ENCODE results near the gene TRAF7. TPM values are rescaled to one million over a fixed set of nuclear protein-coding genes. Genes with fewer than 3 reads are reported as not detected.
"Not testable (repeated sequence)": the region's sequence is repeated elsewhere in the genome, so short reads cannot be mapped to it uniquely, and the experiment has no call there.

Gene TRAF7
- total and polyA plus RNA-seq, 2 of the 8 experiments (the other 6 are each of a cell fraction or from before 2014, with no cell fraction given), result 96.8 to 148 TPM

DNA sequence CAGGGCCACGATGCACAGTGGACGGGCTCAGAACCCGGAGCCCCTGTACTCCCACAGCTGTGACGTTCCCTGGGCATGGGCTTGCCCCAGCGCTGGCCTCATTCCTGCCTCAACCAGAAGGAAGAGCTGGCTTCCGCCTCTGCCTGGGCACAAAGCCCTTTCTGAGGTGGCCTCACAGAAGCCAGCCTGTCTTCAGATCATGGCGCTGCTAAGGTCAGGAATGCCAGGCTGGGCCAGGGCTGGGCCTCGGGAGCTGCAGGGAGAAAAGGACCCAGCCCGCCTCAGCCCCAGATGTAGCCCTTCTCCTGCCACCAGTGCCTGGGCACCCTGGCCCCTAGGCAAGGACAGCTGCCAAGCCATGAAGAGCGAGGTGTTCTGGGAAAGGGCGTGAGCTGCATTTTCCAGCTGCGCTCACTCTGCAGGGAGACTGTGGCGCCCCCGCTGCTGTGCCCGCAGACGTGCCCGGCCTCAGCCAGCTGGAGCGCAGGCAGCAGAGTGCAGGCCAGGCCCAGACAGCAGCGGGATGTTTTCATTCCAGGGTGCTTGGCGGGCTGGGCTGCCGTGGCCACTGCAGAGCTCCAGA lies 29.3 kb upstream of the TRAF7 start:
- not testable (repeated sequence) for H2BK20ac ChIP-seq (ENCODE audit: low read length); H3K23ac ChIP-seq (ENCODE audit: insufficient read length); H4K20me1 ChIP-seq (replicated peaks in 1 of 2; ENCODE audit: control insufficient read depth in 1 of 2, insufficient read depth in 2 of 2, low read length in 2 of 2); H3K9me3 ChIP-seq (ENCODE audit: insufficient read depth in 2 of 2, low read depth in 1 of 2, low read length in 1 of 2); H3K4me2 ChIP-seq (ENCODE audit: insufficient read depth in 1 of 2, low read depth in 2 of 2, low read length in 2 of 2); H2BK120ac ChIP-seq (replicated peaks; ENCODE audit: low read depth, low read length); H4K5ac ChIP-seq (ENCODE audit: insufficient read length, low read depth, low read length); H2AK5ac ChIP-seq (ENCODE audit: low read depth, low read length); H3K23me2 ChIP-seq (ENCODE audit: low read depth, low read length); H2AFZ ChIP-seq (ENCODE audit: low read length); H3K4me3 ChIP-seq (ENCODE audit: extremely low read depth in 1 of 4, insufficient read depth in 2 of 4, low read depth in 3 of 4, low read length in 4 of 4); DNase-seq (ENCODE audit: low read depth in 1 of 2, low spot score in 2 of 2); H3K79me1 ChIP-seq (ENCODE audit: low read depth, low read length); H3K18ac ChIP-seq (ENCODE audit: extremely low read depth, low read length); H3K14ac ChIP-seq (ENCODE audit: insufficient read length); H3K56ac ChIP-seq (replicated peaks; ENCODE audit: insufficient read length, low read depth, low read length); H2BK12ac ChIP-seq (ENCODE audit: low read depth, low read length); H3K27me3 ChIP-seq (replicated peaks in 1 of 4; ENCODE audit: control insufficient read depth in 3 of 4, extremely low read depth in 1 of 4, insufficient read depth in 3 of 4, low read length in 3 of 4); H3K4ac ChIP-seq (replicated peaks; ENCODE audit: insufficient read length, low read depth, low read length); H3K36me3 ChIP-seq (ENCODE audit: control insufficient read depth in 2 of 4, insufficient read depth in 4 of 4, low read length in 3 of 4); H3K27ac ChIP-seq (ENCODE audit: low read depth, low read length); H4K91ac ChIP-seq (replicated peaks; ENCODE audit: insufficient read length, low read length); FAIRE-seq; H2BK15ac ChIP-seq (ENCODE audit: low read length); H3K9ac ChIP-seq (replicated peaks in 1 of 4; ENCODE audit: extremely low read depth in 1 of 4, low read depth in 3 of 4, low read length in 3 of 4); H4K8ac ChIP-seq (ENCODE audit: extremely low read depth, insufficient read depth, low read length)
- peaks cover 0 to 23% (median 14%) of the 10 kb centered on the region in 4 experiments; a peak in 6 of 7 replicates for H3K4me1 ChIP-seq (replicated peaks in 1 of 4; ENCODE audit: control insufficient read depth in 3 of 4, insufficient read depth in 4 of 4, low read length in 3 of 4)
- ChIA-PET CTCF (ENCODE audit: partially characterized antibody) (interaction anchor here (1.0 kb wide), 1 partner anchor 14 kb away, joined by 5 read pairs; no protein-coding TSS in a partner anchor), POLR2A (ENCODE audit: partially characterized antibody) (interaction anchor here (1.2 to 1.5 kb wide), 3 partner anchors 19 to 55 kb away, joined by 3 to 4 read pairs (median 3); no protein-coding TSS in a partner anchor)
- WGBS, 2 experiments (ENCODE audit: extremely low coverage in 1 of 2, insufficient coverage in 1 of 2, insufficient read length in 1 of 2, insufficient replicate concordance in 2 of 2, low coverage in 1 of 2, low lambda C conversion rate in 2 of 2, missing lambda C conversion rate in 1 of 2), result 93% methylated on average over 18 of the region's 21 CpGs; no CpG with 5 or more reads in 1 of the 2 experiments
- peaks cover 0 to 22% of the 10 kb centered on the region in 2 experiments; a peak in 2 of 4 replicates for H3K79me2 ChIP-seq (ENCODE audit: control insufficient read depth in 1 of 2, insufficient read depth in 2 of 2, low read length in 2 of 2)
- 0 out of 2 replicates have a peak overlapping the region, but pooled peaks have one; percentile 44 for H2BK5ac ChIP-seq (ENCODE audit: low read depth, low read length)
